ENCODE measurements around the gene AKIRIN1. TPM values are rescaled to one million over a fixed set of nuclear protein-coding genes. Genes with fewer than 3 reads are reported as not detected.

The AKIRIN1 gene
- total RNA-seq, 1 donor from 2014 or later, result 55.2 TPM

GRCh38 chr1:39023140-39023539 lies 32.1 kb downstream of the AKIRIN1 start:
- DNase-seq (ENCODE audit: low spot score), result no peak
- Mint-ChIP-seq H3K27me3 (ENCODE audit: low read depth) (no peaks in the 10 kb centered on the region), H3K36me3 (ENCODE audit: low read depth) (no peaks in the 10 kb centered on the region), H3K9me3 (ENCODE audit: low read depth) (no peaks in the 10 kb centered on the region), H3K4me1 (ENCODE audit: low read depth) (peaks cover 15% of the 10 kb centered on the region), H3K27ac (ENCODE audit: unreplicated experiment) (no peak overlapping the region), H3K4me3 (ENCODE audit: unreplicated experiment) (no peak overlapping the region)
- TF ChIP-seq, protein P1, sequence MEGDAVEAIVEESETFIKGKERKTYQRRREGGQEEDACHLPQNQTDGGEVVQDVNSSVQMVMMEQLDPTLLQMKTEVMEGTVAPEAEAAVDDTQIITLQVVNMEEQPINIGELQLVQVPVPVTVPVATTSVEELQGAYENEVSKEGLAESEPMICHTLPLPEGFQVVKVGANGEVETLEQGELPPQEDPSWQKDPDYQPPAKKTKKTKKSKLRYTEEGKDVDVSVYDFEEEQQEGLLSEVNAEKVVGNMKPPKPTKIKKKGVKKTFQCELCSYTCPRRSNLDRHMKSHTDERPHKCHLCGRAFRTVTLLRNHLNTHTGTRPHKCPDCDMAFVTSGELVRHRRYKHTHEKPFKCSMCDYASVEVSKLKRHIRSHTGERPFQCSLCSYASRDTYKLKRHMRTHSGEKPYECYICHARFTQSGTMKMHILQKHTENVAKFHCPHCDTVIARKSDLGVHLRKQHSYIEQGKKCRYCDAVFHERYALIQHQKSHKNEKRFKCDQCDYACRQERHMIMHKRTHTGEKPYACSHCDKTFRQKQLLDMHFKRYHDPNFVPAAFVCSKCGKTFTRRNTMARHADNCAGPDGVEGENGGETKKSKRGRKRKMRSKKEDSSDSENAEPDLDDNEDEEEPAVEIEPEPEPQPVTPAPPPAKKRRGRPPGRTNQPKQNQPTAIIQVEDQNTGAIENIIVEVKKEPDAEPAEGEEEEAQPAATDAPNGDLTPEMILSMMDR (IDR thresholded peaks at IDR 0.05), result no peak

DNA sequence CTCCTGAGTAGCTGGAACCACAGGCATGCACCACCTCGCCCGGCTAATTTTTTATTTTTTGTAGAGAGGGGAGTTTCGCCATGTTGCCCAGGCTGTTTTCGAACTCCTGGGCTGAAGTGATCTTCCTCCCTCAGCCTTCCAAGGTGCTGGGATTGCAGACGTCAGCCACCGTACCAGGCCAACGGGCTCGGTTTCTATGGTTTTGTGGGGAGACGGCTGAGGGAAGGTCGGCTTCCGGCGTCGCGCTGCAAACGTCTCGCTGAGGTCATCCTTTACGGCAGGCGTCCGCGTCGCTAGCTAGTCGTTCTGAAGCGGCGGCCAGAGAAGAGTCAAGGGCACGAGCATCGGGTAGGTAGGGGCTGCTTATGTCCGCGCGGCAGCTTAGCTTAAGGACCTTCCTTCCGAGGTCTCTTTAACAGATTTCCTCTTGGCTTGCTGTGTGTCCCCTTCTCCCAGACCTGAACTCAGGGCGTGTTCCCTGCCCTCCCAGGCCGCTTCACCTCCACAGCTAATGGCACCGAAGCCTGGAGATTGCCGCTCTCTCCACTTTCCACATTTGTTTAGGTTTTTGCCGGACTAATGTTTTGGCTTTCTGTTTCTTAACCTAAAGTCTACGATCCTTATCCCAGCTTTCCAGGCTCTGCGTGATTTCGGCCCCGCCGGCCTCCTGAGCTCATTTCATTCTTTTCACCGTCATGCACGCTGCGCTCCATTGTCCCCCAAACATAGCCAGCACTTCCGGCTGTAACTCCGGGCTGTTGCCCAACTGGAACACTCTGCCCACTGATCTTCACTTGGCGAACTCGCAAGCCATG lies 35.2 kb downstream of the AKIRIN1 start, which contains the start of gene NDUFS5:
TSS of gene NDUFS5 (plus strand) at position 300 of the 815 bp plus-strand sequence. CDS start 2,375 bp downstream, outside the sequence.
- DNase-seq (ENCODE audit: low spot score), result peak; percentile 95
- Mint-ChIP-seq H3K27me3 (ENCODE audit: low read depth) (no peaks in the 10 kb centered on the region), H3K27ac (ENCODE audit: unreplicated experiment) (peak within 1 kb of the TSS; percentile 100), H3K4me1 (ENCODE audit: low read depth) (peaks cover 21% of the 10 kb centered on the region), H3K36me3 (ENCODE audit: low read depth) (peaks cover 9% of the 10 kb centered on the region), H3K9me3 (ENCODE audit: low read depth) (no peaks in the 10 kb centered on the region), H3K4me3 (ENCODE audit: unreplicated experiment) (peak within 1 kb of the TSS; percentile 87)
- TF ChIP-seq, protein P1 (IDR thresholded peaks at IDR 0.05), result no peak

DNA sequence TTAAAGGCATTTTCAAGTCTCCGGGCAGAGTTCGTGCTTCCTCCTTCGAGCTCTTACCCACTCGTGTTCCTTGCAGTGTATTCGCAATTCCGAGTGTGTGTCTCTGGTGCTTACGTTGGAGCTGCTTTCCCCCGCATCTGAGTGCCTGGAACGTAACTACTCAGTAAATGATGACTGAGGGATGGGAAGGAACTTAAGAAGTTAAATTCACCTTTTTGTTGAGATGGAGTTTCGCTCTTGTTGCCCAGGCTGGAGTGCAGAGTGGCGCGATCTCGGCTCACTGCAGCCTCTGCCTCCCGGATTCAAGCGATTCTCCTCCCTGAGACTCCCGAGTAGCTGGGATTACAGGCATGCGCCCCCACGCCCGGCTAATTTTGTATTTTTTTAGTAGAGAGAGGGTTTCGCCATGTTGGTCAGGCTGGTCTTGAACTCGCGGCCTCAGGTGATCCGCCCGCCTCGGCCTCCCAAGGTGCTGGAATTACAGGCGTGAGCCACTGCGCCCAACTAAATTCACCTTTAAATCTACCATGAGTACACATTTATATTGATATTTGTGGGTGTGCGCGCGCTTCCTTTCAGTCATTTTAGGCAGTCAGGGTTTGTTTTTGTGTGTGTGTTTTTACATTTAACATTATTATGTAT lies 35.9 kb downstream of the AKIRIN1 start:
- Mint-ChIP-seq H3K36me3 (ENCODE audit: low read depth) (peaks cover 13% of the 10 kb centered on the region), H3K27ac (ENCODE audit: unreplicated experiment) (peak overlapping the region; percentile 100), H3K27me3 (ENCODE audit: low read depth) (no peaks in the 10 kb centered on the region), H3K4me3 (ENCODE audit: unreplicated experiment) (peak overlapping the region; percentile 87), H3K4me1 (ENCODE audit: low read depth) (peaks cover 21% of the 10 kb centered on the region), H3K9me3 (ENCODE audit: low read depth) (no peaks in the 10 kb centered on the region)
- DNase-seq (ENCODE audit: low spot score), result no peak
- TF ChIP-seq, protein P1 (IDR thresholded peaks at IDR 0.05), result no peak

- no peak overlapping the region for H3K4me3 Mint-ChIP-seq (ENCODE audit: unreplicated experiment)
- H3K36me3 Mint-ChIP-seq (ENCODE audit: low read depth), result peaks cover 29% of the 10 kb centered on the region
- peaks cover 4% of the 10 kb centered on the region for H3K4me1 Mint-ChIP-seq (ENCODE audit: low read depth)
These were observed 43.1 kb downstream of the AKIRIN1 start for GRCh38 chr1:39034114-39034654.

DNA sequence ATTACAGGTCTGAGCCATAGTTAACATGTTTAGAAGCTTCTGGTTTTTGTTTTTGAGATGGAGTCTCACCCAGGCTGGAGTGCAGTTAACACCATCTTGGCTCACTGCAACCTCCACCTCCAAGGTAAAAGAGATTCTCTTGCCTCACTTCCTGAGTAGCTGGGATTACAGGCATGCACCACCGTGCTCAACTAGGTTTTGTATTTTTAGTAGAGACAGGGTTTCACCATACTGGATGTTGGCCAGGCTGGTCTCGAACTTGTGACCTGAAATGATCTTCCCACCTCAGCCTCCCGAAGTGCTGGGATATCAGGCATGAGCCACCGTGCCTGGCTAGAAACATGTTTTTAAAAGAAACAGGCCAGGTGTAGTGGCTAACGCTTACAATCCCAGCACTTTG lies 45.6 kb downstream of the AKIRIN1 start:
- no peak for DNase-seq (ENCODE audit: low spot score)
- peaks cover 4% of the 10 kb centered on the region for H3K4me1 Mint-ChIP-seq (ENCODE audit: low read depth)
- TF ChIP-seq, protein P1 (IDR thresholded peaks at IDR 0.05), result no peak

More at GRCh38 chr1:39034114-39034654, 43.1 kb downstream of the AKIRIN1 start:
- peak overlapping the region; percentile 24 for H3K27ac Mint-ChIP-seq (ENCODE audit: unreplicated experiment)
- no peaks in the 10 kb centered on the region for H3K9me3 Mint-ChIP-seq (ENCODE audit: low read depth)
- TF ChIP-seq, protein P1 (IDR thresholded peaks at IDR 0.05), result no peak
- DNase-seq (ENCODE audit: low spot score), result no peak
- H3K27me3 Mint-ChIP-seq (ENCODE audit: low read depth), result no peaks in the 10 kb centered on the region

More for the DNA sequence above, 45.6 kb downstream of the AKIRIN1 start:
- H3K9me3 Mint-ChIP-seq (ENCODE audit: low read depth), result no peaks in the 10 kb centered on the region
- H3K36me3 Mint-ChIP-seq (ENCODE audit: low read depth), result peaks cover 24% of the 10 kb centered on the region
- H3K27me3 Mint-ChIP-seq (ENCODE audit: low read depth), result no peaks in the 10 kb centered on the region
- no peak overlapping the region for H3K4me3 Mint-ChIP-seq (ENCODE audit: unreplicated experiment)
- no peak overlapping the region for H3K27ac Mint-ChIP-seq (ENCODE audit: unreplicated experiment)

Data from chondrocyte (in vitro differentiated cells).